Activated CD4-positive, alpha-beta T cell treated with anti-CD3 and anti-CD28 coated beads, Interleukin-2, amount 10 ng/mL, durations not matched to agents 7 days and 5 days (primary cell): Measurements from ENCODE around the gene ZNF324B. TPM values are rescaled to one million over a fixed set of nuclear protein-coding genes. Genes with fewer than 3 reads are reported as not detected.

Experiments
- CTCF ChIA-PET: fragments of 350-600 bp; sonication (Branson Sonifier 250); formaldehyde crosslinking; loops from one replicate; lab custom pipeline; 2021; ENCODE audit warnings: antibody characterized with exemption; lab: Charles Lee
- POLR2A ChIA-PET: fragments of 350-600 bp; sonication (Branson Sonifier 250); formaldehyde crosslinking; loops from one replicate; lab custom pipeline; 2021; ENCODE audit warnings: antibody characterized with exemption; lab: Charles Lee
- DNase-seq: peaks from one replicate; pipeline ENCODE4 v3.0.0-alpha.2; 2020
- H3K27ac Mint-ChIP-seq: one replicate; pipeline ENCODE4 v1.8.0; 2021; ENCODE audit warnings: mild to moderate bottlenecking, moderate library complexity, mixed read lengths
- H3K27me3 Mint-ChIP-seq: one replicate; pipeline ENCODE4 v1.8.0; 2021; ENCODE audit warnings: mixed read lengths
- H3K36me3 Mint-ChIP-seq: one replicate; pipeline ENCODE4 v1.8.0; 2021; ENCODE audit warnings: low read depth, mixed read lengths
- H3K4me1 Mint-ChIP-seq: one replicate; pipeline ENCODE4 v1.8.0; 2021; ENCODE audit warnings: mixed read lengths
- H3K4me3 Mint-ChIP-seq: one replicate; pipeline ENCODE4 v1.8.0; 2021; ENCODE audit warnings: mild to moderate bottlenecking, moderate library complexity, mixed read lengths
- H3K9me3 Mint-ChIP-seq: one replicate; pipeline ENCODE4 v1.8.0; 2021; ENCODE audit warnings: mixed read lengths
- total RNA-seq, 2 experiments: library from RNA; stranded (reverse); gene quantifications; one replicate each; pipeline ENCODE4 v1.2.3, GENCODE V29; 2021

The ZNF324B gene
- total RNA-seq, 2 experiments from 2014 or later = 9.8 to 10.3 TPM

GRCh38 chr19:58497634-58498170, 46.3 kb downstream of the ZNF324B start:
- CTCF ChIA-PET = interaction anchor here (4.3 kb wide), 1 partner anchor 22 kb away, joined by 16 read pairs; the partner anchor contains the start of gene ZBTB45
- H3K27ac Mint-ChIP-seq = no peak overlapping the region

GRCh38 chr19:58498316-58499020, 47.0 kb downstream of the ZNF324B start:
- peak overlapping the region; percentile 86 for H3K4me3 Mint-ChIP-seq
- H3K27me3 Mint-ChIP-seq = no peaks in the 10 kb centered on the region
- peak overlapping the region; percentile 91 for H3K27ac Mint-ChIP-seq
- ChIA-PET CTCF (interaction anchor here (0.8 to 4.3 kb wide), 5 partner anchors 9 to 83 kb away, joined by 3 to 34 read pairs (median 6); partner anchors contain the start of gene ZBTB45), POLR2A (no interaction called here)
- H3K36me3 Mint-ChIP-seq = no peaks in the 10 kb centered on the region
- peaks cover 13% of the 10 kb centered on the region for H3K9me3 Mint-ChIP-seq
- H3K4me1 Mint-ChIP-seq = peaks cover 24% of the 10 kb centered on the region
- DNase-seq = no peak

More at GRCh38 chr19:58497634-58498170, 46.3 kb downstream of the ZNF324B start:
- POLR2A ChIA-PET = no interaction called here
- Mint-ChIP-seq H3K27me3 (no peaks in the 10 kb centered on the region), H3K9me3 (peaks cover 13% of the 10 kb centered on the region), H3K36me3 (no peaks in the 10 kb centered on the region), H3K4me3 (peak overlapping the region; percentile 86), H3K4me1 (peaks cover 24% of the 10 kb centered on the region)
- DNase-seq = no peak

DNA sequence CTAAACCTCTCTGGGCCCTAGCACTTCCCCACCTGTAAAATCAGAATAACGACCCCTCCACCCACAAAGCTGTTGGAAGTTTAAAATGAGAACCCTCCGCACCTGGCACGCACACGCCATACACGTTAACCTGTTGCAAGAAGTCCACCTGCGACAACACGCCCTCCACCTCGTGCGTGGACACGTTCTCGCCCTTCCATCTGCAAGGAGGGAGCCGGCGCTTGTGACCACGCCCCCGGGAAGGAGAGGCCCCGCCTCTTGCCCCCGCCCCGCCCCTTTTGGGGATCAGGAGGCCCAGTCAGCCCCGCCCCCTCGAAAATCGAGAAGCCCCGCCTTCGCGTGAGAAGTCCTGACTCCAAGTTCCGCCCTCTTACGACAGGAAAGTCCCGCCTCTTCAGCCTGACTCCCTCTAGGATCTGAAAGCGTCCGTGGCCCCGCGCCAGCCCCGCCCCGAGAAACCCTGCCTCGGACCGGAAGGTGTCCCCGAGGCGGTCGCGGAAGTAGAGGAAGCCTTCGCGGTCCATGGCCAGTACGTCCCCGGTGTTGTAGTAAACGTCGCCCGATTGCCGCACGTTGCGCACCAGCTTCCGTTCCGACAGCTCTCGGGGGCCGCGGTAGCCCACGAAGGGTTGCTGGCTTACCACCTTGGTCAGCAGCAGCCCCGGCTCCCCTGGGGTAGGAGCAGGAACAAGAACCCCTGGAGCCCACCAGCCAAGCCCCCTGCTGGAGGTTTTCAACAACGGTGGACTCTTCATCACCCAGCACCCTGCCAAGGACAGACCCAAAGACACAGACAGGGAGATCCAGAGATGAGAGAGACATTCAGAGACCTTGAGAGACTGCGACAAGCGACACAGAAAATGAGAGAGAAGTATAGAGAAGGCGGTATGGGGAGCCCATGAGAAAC, 47.9 kb downstream of the ZNF324B start:
- POLR2A ChIA-PET = interaction anchor here (1.0 kb wide), 1 partner anchor 59 kb away, joined by 4 read pairs; the partner anchor contains the start of gene ZNF132
- H3K4me3 Mint-ChIP-seq = peak overlapping the region; percentile 86

DNA sequence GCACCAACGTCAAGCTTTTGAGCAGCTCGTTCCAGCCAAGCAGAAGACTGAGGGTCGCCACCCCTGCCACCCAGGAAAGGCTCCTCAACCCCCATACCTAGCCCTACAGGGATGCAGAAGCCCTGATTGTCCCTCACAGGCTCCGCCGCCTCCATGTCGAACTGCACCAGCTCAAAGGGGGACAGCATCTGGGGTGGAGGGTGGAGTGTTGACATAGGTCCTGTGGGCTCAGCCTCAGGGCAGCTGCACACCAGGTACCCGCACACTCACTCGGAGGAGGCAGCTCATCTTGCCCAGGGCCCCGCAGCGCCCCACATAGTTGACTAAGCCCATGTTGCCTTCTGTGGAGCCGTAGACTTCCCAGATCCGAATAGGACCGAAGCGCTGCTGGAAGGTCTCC, 48.8 kb downstream of the ZNF324B start:
- CTCF ChIA-PET = interaction anchor here (1.6 to 4.3 kb wide), 3 partner anchors 14 to 81 kb away, joined by 6 to 34 read pairs (median 16); partner anchors contain the start of gene ZBTB45
- no peak for DNase-seq
- H3K9me3 Mint-ChIP-seq = peaks cover 13% of the 10 kb centered on the region
- H3K27me3 Mint-ChIP-seq = no peaks in the 10 kb centered on the region
- H3K4me3 Mint-ChIP-seq = no peak overlapping the region
- H3K4me1 Mint-ChIP-seq = peaks cover 24% of the 10 kb centered on the region
- POLR2A ChIA-PET = no interaction called here
- H3K36me3 Mint-ChIP-seq = no peaks in the 10 kb centered on the region
- H3K27ac Mint-ChIP-seq = peak overlapping the region; percentile 22

More for the DNA sequence above, 47.9 kb downstream of the ZNF324B start:
- peak; percentile 98 for DNase-seq
- no peaks in the 10 kb centered on the region for H3K27me3 Mint-ChIP-seq
- peaks cover 24% of the 10 kb centered on the region for H3K4me1 Mint-ChIP-seq
- CTCF ChIA-PET = interaction anchor here (0.8 to 4.3 kb wide), 5 partner anchors 9 to 82 kb away, joined by 3 to 34 read pairs (median 6); partner anchors contain the start of gene ZBTB45
- no peaks in the 10 kb centered on the region for H3K36me3 Mint-ChIP-seq
- H3K9me3 Mint-ChIP-seq = peaks cover 13% of the 10 kb centered on the region
- peak overlapping the region; percentile 91 for H3K27ac Mint-ChIP-seq

Other genes starting within 250 kb of the ZNF324B start
- gene ZNF544, start 222.7 kb upstream of the ZNF324B start, total RNA-seq = 10 to 100 TPM; 33.5 to 34.6 TPM
- gene ZNF8, start 172.7 kb upstream of the ZNF324B start, total RNA-seq = 1 to 10 TPM; 5.1 to 5.4 TPM
- 10 to 100 TPM; 57.0 to 59.5 TPM for gene ERVK3-1, start 146.2 kb upstream of the ZNF324B start, total RNA-seq
- gene ZSCAN22, start 124.6 kb upstream of the ZNF324B start, total RNA-seq = 1 to 10 TPM; 4.3 to 5.0 TPM
- gene A1BG, start 98.1 kb upstream of the ZNF324B start, total RNA-seq = 1 to 10 TPM; 2.0 to 4.5 TPM
- 1 to 10 TPM in 1 of 2 experiments, under 1 TPM in 1; 0.98 to 1.4 TPM for gene ZNF497, start 88.9 kb upstream of the ZNF324B start, total RNA-seq
- gene ZNF837, start 70.6 kb upstream of the ZNF324B start, total RNA-seq = 1 to 10 TPM; 1.5 to 2.3 TPM
- gene RPS5, start 64.4 kb upstream of the ZNF324B start, total RNA-seq = 1,000 to 10,000 TPM in 1 of 2 experiments, 100 to 1,000 TPM in 1; 918 to 1,077 TPM
- gene RNF225, start 56.0 kb upstream of the ZNF324B start, total RNA-seq = under 1 TPM; 0.35 to 0.74 TPM
- gene ZNF584, start 43.0 kb upstream of the ZNF324B start, total RNA-seq = 1 to 10 TPM; 6.7 to 6.8 TPM
- gene ZNF132, start 11.5 kb upstream of the ZNF324B start, total RNA-seq = 1 to 10 TPM; 4.8 to 5.3 TPM
- 10 to 100 TPM in 1 of 2 experiments, 1 to 10 TPM in 1; 9.0 to 12.7 TPM for gene ZNF324, start 15.5 kb downstream of the ZNF324B start, total RNA-seq
- gene ZNF446, start 24.7 kb downstream of the ZNF324B start, total RNA-seq = 1 to 10 TPM; 7.6 to 7.9 TPM
- 10 to 100 TPM in 1 of 2 experiments, 1 to 10 TPM in 1; 9.8 to 10.2 TPM for gene SLC27A5, start 60.4 kb downstream of the ZNF324B start, total RNA-seq
- 10 to 100 TPM; 17.9 to 19.9 TPM for gene ZBTB45, start 68.2 kb downstream of the ZNF324B start, total RNA-seq
- 100 to 1,000 TPM; 457 to 560 TPM for gene TRIM28, start 92.4 kb downstream of the ZNF324B start, total RNA-seq
- gene CHMP2A, start 103.5 kb downstream of the ZNF324B start, total RNA-seq = 100 to 1,000 TPM; 128 to 137 TPM
- gene UBE2M, start 107.0 kb downstream of the ZNF324B start, total RNA-seq = 10 to 100 TPM; 82.8 to 96.0 TPM
- gene MZF1, start 121.7 kb downstream of the ZNF324B start, total RNA-seq = 10 to 100 TPM; 28.6 to 33.1 TPM